Measurements from ENCODE around the gene BLM.

Gene BLM

DNA sequence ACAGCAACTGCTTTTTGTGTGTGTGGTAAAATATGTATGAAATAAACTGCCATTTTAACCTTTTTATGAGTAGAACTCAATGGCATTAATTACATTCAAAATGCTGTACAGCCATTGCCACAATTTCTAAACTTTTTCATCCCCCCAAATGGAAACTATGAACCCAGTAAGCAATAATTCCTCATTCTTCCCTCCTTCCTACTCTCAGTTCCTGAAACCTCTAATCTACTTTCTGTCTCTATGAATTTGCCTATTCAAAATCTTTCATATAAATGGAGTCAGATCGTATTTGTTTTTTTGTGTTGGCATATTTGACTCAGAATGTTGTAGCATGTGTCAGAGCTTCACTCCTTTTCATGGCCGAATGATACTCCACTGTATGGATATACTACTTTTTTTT, 5.3 kb upstream of the BLM start:
- no peak overlapping the region for H2AFZ ChIP-seq
- H3K4me1 ChIP-seq: no peaks in the 10 kb centered on the region
- no peaks in the 10 kb centered on the region for H3K9me3 ChIP-seq (ENCODE audit: control insufficient read depth, low read length)
- no peak overlapping the region for H3K4me2 ChIP-seq (ENCODE audit: low read length)
- no peak overlapping the region for H3K27ac ChIP-seq
- no peaks in the 10 kb centered on the region for H3K36me3 ChIP-seq (ENCODE audit: control insufficient read depth, insufficient read depth, low read length)
- TF ChIP-seq, protein P1, sequence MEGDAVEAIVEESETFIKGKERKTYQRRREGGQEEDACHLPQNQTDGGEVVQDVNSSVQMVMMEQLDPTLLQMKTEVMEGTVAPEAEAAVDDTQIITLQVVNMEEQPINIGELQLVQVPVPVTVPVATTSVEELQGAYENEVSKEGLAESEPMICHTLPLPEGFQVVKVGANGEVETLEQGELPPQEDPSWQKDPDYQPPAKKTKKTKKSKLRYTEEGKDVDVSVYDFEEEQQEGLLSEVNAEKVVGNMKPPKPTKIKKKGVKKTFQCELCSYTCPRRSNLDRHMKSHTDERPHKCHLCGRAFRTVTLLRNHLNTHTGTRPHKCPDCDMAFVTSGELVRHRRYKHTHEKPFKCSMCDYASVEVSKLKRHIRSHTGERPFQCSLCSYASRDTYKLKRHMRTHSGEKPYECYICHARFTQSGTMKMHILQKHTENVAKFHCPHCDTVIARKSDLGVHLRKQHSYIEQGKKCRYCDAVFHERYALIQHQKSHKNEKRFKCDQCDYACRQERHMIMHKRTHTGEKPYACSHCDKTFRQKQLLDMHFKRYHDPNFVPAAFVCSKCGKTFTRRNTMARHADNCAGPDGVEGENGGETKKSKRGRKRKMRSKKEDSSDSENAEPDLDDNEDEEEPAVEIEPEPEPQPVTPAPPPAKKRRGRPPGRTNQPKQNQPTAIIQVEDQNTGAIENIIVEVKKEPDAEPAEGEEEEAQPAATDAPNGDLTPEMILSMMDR (IDR thresholded peaks at IDR 0.05): no peak
- no peak overlapping the region for H3K9ac ChIP-seq
- H3K4me3 ChIP-seq (ENCODE audit: low read depth, low read length): no peak overlapping the region
- no peaks in the 10 kb centered on the region for H3K27me3 ChIP-seq (ENCODE audit: control insufficient read depth, insufficient read depth, low read length)
- H3K79me2 ChIP-seq: no peaks in the 10 kb centered on the region

DNA sequence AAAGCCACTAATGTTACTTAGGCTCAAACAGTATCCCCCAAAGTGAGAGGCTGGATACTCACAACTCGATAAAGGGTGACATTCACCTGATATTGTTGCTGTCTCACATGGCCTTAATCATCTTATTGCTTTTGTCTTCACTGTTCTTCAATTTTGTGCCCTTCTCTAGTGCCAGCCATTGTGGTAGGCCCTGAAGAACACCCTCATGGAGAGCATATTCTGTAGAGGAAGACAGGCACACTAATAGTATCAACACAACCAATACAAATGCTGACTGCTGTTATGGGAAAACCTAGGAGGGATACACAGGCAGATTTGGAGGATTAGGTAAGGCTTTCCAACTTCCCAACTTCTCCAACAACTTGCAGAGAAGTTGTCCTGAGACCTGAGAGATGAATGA, 4.1 kb upstream of the BLM start:
- Histone ChIP-seq H3K4me2 (ENCODE audit: low read length) (no peak overlapping the region), H3K36me3 (ENCODE audit: control insufficient read depth, insufficient read depth, low read length) (no peaks in the 10 kb centered on the region), H3K27me3 (ENCODE audit: control insufficient read depth, insufficient read depth, low read length) (no peaks in the 10 kb centered on the region), H3K9ac (no peak overlapping the region), H3K9me3 (ENCODE audit: control insufficient read depth, low read length) (no peaks in the 10 kb centered on the region), H3K4me3 (ENCODE audit: low read depth, low read length) (no peak overlapping the region), H3K4me1 (peaks cover 5% of the 10 kb centered on the region), H3K27ac (no peak overlapping the region), H3K79me2 (no peaks in the 10 kb centered on the region), H2AFZ (no peak overlapping the region)
- TF ChIP-seq, protein P1 (IDR thresholded peaks at IDR 0.05): no peak

DNA sequence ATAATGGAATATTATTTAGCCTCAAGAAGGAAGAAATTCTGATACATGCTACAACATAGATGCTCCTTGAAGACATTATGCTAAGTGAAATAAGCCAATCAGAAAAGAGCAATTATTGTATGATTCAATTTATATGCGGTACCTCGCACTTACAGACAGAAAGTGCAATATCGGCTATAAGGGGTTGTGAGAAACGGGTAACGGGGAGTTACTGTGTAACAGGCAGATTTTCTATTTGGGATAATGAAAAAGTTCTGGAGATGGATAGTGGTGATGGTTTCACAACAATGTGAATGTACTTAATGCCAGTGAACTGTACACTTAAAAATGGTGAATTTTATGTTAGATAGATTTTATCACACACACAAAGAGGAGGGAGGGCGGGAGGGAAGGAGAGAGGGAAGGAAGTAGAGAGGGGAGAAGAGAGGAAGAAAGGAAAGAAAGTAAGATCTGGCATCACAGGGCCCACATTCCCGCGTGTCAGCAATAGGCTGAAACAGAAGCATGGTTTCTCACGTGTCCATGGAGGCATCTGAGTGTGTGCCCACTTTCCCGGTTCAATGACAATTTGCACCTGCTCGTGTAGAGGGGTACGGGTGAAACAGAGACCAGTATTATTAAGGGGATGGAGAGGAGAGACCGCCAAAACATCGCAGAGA, 700 bp upstream of the BLM start:
- Histone ChIP-seq H3K4me1 (peaks cover 5% of the 10 kb centered on the region), H3K9ac (no peak overlapping the region), H3K27me3 (ENCODE audit: control insufficient read depth, insufficient read depth, low read length) (no peaks in the 10 kb centered on the region), H3K4me2 (ENCODE audit: low read length) (peak overlapping the region; percentile 88), H3K36me3 (ENCODE audit: control insufficient read depth, insufficient read depth, low read length) (no peaks in the 10 kb centered on the region), H3K79me2 (no peaks in the 10 kb centered on the region), H3K9me3 (ENCODE audit: control insufficient read depth, low read length) (no peaks in the 10 kb centered on the region), H3K4me3 (ENCODE audit: low read depth, low read length) (peak overlapping the region; percentile 76), H2AFZ (peak overlapping the region; percentile 92), H3K27ac (peak overlapping the region; percentile 75)
- TF ChIP-seq, protein P1 (IDR thresholded peaks at IDR 0.05): no peak

DNA sequence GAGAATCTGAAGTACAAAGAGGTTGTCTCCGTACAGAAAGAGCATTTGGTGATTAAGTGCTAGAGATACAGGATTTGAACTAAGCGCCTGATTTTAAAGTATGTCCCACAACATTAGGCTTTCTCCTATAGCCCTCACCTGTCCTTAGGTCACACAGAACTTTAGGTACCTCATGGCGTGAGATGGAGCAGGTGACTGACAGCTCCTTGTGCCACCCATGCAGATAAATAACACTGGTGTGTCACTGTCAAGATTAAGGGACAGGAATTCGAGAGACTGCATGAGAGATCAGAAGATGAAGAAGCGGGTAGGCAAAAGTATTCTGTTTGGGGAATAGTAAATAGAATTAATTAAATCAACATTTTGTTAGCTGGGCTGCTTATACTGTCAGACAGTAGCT, 1.1 kb downstream of the BLM start:
- Histone ChIP-seq H3K36me3 (ENCODE audit: control insufficient read depth, insufficient read depth, low read length) (no peaks in the 10 kb centered on the region), H2AFZ (no peak overlapping the region), H3K9ac (no peak overlapping the region), H3K79me2 (no peaks in the 10 kb centered on the region), H3K9me3 (ENCODE audit: control insufficient read depth, low read length) (no peaks in the 10 kb centered on the region), H3K4me2 (ENCODE audit: low read length) (no peak overlapping the region), H3K4me1 (peaks cover 5% of the 10 kb centered on the region), H3K4me3 (ENCODE audit: low read depth, low read length) (no peak overlapping the region), H3K27ac (no peak overlapping the region), H3K27me3 (ENCODE audit: control insufficient read depth, insufficient read depth, low read length) (no peaks in the 10 kb centered on the region)
- TF ChIP-seq, protein P1 (IDR thresholded peaks at IDR 0.05): no peak

DNA sequence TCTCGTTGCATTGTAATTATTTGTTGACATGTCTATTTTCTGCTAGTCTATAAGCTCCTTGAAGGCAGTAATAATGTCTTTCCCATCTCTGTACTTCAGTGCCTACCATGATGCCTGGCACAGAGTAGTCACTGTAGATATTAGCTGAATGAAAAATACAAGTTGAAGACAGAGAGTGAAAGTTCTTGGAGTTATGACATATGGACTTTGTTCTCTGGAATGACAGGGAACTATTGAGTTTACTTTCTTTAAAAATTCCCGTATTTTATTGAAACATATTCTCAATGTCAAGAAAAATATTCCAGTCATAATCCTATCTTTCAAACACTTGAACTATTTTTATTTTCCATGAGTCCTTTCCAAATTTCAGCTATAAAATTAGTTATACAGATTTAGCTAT, 3.0 kb downstream of the BLM start:
- no peaks in the 10 kb centered on the region for H3K36me3 ChIP-seq (ENCODE audit: control insufficient read depth, insufficient read depth, low read length)
- peaks cover 5% of the 10 kb centered on the region for H3K4me1 ChIP-seq
- H3K9ac ChIP-seq: no peak overlapping the region
- no peak overlapping the region for H3K4me3 ChIP-seq (ENCODE audit: low read depth, low read length)
- H2AFZ ChIP-seq: no peak overlapping the region
- TF ChIP-seq, protein P1 (IDR thresholded peaks at IDR 0.05): no peak
- H3K9me3 ChIP-seq (ENCODE audit: control insufficient read depth, low read length): no peaks in the 10 kb centered on the region
- H3K27ac ChIP-seq: no peak overlapping the region
- no peaks in the 10 kb centered on the region for H3K27me3 ChIP-seq (ENCODE audit: control insufficient read depth, insufficient read depth, low read length)
- H3K4me2 ChIP-seq (ENCODE audit: low read length): no peak overlapping the region
- H3K79me2 ChIP-seq: no peaks in the 10 kb centered on the region
